Natural killer cell treated with Interleukin-12 subunit alpha and Interleukin-12 subunit beta and Interleukin-15 and Interleukin-18, amount 100 ng/mL, for 72 hours (primary cell): ENCODE data around the gene APOL2. TPM values are rescaled to one million over a fixed set of nuclear protein-coding genes. Genes with fewer than 3 reads are reported as not detected.
"Not testable (repeated sequence)": the region's sequence is repeated elsewhere in the genome, so short reads cannot be mapped to it uniquely, and the experiment has no call there.

ENCODE experiments used
- ATAC-seq, 2 donors: fragments of 150-1000 bp; cut with Tn5 transposase in 1 of 2; sonication (Bioruptor Pico), chemical (Tn5 transposase) in 1 of 2; 2 replicates each; pipeline ENCODE4 v1.10.0; 2021
- DNase-seq: peaks from one replicate; pipeline ENCODE4 v3.0.0; 2022; ENCODE audit warnings: low spot score
- H3K27ac Mint-ChIP-seq, 2 donors: 1 replicate in 1 of 2; 2 replicates in 1 of 2; pipeline ENCODE4 v1.8.0; 2022; ENCODE audit warnings: mixed read lengths in 2 of 2, mild to moderate bottlenecking in 1 of 2, moderate library complexity in 1 of 2
- H3K27me3 Mint-ChIP-seq, 2 donors: 1 replicate in 1 of 2; 2 replicates in 1 of 2; pipeline ENCODE4 v1.8.0; 2022; ENCODE audit warnings: mixed read lengths in 2 of 2
- H3K36me3 Mint-ChIP-seq: one replicate; pipeline ENCODE4 v1.8.0; 2022; ENCODE audit warnings: mixed read lengths
- H3K4me1 Mint-ChIP-seq, 2 donors: 1 replicate in 1 of 2; 2 replicates in 1 of 2; pipeline ENCODE4 v1.8.0; 2022; ENCODE audit warnings: low read depth in 2 of 2, mixed read lengths in 2 of 2, mild to moderate bottlenecking in 1 of 2
- H3K4me3 Mint-ChIP-seq: one replicate; pipeline ENCODE4 v1.8.0; 2022; ENCODE audit warnings: mixed read lengths
- H3K9me3 Mint-ChIP-seq: 2 replicates; pipeline ENCODE4 v1.8.0; 2022; ENCODE audit warnings: mixed read lengths
- total RNA-seq, 2 donors: library from RNA; stranded (reverse); gene quantifications; one replicate each; pipeline ENCODE4 v1.2.3, GENCODE V29; 2022

APOL2 gene
- total RNA-seq, 2 donors from 2014 or later, result 92.1 to 231 TPM

DNA sequence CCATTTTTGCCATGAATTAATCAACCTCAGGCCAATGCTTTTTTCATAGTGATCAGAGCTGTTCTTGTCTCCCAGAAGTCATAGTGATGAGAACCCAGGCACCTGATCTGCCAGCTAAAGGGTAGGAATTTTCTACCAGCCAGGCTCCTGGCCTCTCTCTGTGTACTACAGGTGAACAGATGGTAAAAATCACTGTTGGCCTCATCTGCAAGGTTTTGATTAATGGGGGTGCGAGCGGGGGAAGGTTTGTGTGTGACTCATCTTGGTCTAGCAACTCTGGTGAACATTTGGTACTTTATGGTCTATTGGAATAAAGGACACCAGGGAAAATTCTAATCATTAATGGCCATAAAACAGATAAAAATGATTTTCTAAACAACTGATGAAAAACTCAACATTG, 23.3 kb downstream of the APOL2 start:
- DNase-seq (no peak), ATAC-seq (no peak)
- no peak overlapping the region for H3K27ac Mint-ChIP-seq
- H3K36me3 Mint-ChIP-seq, result no peaks in the 10 kb centered on the region
- H3K4me3 Mint-ChIP-seq, result no peak overlapping the region
- peaks cover 5 to 17% of the 10 kb centered on the region in 2 donors for H3K4me1 Mint-ChIP-seq
- H3K27me3 Mint-ChIP-seq, result peaks cover 28 to 33% of the 10 kb centered on the region in 2 donors
- H3K9me3 Mint-ChIP-seq, result no peaks in the 10 kb centered on the region

DNA sequence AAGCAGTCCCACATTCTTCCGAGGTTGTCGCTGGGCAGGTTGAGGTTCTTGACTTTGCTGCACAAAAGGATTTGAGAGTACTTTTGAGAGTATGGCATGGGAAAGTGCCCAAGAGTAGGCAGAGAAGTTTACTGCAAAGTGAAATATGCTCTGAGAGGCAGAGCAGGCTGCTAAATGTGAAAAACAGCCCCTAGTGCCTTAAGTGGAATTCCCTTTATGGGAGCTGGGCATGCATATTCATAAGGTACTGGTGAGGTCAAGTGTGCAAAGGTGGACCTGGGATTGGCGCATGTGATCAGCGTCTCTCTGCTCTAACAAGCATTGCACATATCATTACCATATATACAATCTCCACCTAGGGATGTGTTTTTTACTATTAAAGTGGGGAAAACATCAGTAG, 25.7 kb downstream of the APOL2 start:
- H3K4me3 Mint-ChIP-seq, result no peak overlapping the region
- H3K27ac Mint-ChIP-seq, result no peak overlapping the region
- H3K9me3 Mint-ChIP-seq, result peaks cover 4% of the 10 kb centered on the region
- DNase-seq (no peak), ATAC-seq (no peak)
- peaks cover 9% of the 10 kb centered on the region for H3K36me3 Mint-ChIP-seq
- peaks cover 14 to 19% of the 10 kb centered on the region in 2 donors for H3K4me1 Mint-ChIP-seq
- peaks cover 33 to 40% of the 10 kb centered on the region in 2 donors for H3K27me3 Mint-ChIP-seq

DNA sequence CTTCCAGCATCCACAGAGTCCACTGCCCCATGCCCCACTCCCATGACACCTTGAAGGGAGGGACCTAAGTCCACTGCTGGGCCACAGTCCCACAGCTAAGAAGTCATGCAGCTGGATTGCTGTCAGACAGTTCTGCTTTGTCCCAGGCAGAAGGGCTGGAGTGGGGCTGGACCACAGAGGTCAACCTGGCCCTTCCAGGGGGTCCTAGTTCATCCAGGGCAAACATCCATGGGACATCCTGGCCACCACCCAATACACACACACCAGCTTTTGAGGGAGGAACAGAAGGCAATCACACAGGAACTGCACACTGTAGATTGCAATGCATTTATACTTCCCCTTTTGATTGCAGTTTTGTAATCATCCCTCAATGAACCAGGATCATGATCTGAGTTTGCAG, 26.4 kb downstream of the APOL2 start:
- H3K4me3 Mint-ChIP-seq, result no peak overlapping the region
- H3K4me1 Mint-ChIP-seq, result peaks cover 14 to 22% of the 10 kb centered on the region in 2 donors
- peaks cover 4% of the 10 kb centered on the region for H3K9me3 Mint-ChIP-seq
- ATAC-seq (no peak), DNase-seq (no peak)
- H3K27me3 Mint-ChIP-seq, result peaks cover 29 to 37% of the 10 kb centered on the region in 2 donors
- H3K36me3 Mint-ChIP-seq, result peaks cover 13% of the 10 kb centered on the region
- H3K27ac Mint-ChIP-seq, result no peak overlapping the region

DNA sequence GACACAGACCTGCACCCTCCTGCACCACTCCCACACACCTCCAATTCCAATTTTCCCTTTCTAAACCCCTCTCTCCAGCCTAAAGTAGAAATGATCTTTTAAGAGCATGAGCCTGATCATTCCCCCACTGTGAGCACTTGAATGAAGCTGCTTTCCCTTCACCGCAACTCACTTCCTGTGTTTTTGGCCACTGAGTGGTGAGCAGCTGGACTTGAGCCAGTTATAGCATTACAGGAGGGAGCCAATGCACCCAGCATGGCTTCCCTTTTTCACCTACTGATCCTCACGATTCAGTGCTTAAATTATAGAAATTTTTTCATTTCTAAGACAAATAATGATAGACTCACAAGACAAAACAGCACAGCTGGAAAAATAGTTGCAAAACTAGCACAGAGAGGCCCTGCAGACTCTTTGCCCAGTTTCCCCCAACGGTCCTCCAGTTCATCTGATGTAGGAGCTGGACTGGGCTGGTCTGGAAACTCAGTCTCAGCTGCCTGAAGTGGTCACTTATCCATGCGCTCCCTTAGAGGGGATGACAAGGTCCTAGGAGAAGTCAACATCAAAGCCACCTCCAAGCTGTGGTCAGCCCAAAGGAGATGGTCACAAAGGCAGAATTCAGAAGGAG, 28.0 kb downstream of the APOL2 start:
- peaks cover 4% of the 10 kb centered on the region for H3K9me3 Mint-ChIP-seq
- H3K27me3 Mint-ChIP-seq, result peaks cover 29 to 31% of the 10 kb centered on the region in 2 donors
- peak overlapping the region; percentile 51 for H3K4me3 Mint-ChIP-seq
- peak overlapping the region in 1 of 2 donors; percentile 3 for H3K27ac Mint-ChIP-seq
- H3K36me3 Mint-ChIP-seq, result peaks cover 13% of the 10 kb centered on the region
- DNase-seq (no peak), ATAC-seq (peak in 1 of 2 donors; percentile 44)
- peaks cover 14 to 22% of the 10 kb centered on the region in 2 donors for H3K4me1 Mint-ChIP-seq

DNA sequence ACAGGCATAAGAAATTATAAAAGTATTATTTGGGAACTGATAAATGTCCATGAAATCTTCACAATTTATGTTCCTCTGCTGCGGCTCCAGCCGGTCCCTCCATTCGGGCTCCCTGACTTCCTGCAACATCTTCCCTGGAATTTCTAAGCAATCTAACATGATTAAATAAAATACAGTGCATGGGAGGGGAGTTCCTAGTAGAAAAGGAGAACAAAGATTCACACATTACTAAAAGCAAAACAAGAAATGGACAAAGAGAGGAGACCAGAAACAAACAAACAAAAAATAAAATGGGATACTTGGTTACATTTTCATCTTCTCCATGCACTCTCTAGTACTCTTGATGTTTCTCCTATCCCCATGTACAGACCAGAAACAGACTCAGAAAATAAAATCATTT, 29.1 kb downstream of the APOL2 start:
- peaks cover 13% of the 10 kb centered on the region for H3K36me3 Mint-ChIP-seq
- ATAC-seq (no peak), DNase-seq (no peak)
- no peak overlapping the region for H3K4me3 Mint-ChIP-seq
- no peak overlapping the region for H3K27ac Mint-ChIP-seq
- peaks cover 24 to 26% of the 10 kb centered on the region in 2 donors for H3K27me3 Mint-ChIP-seq
- peaks cover 14 to 22% of the 10 kb centered on the region in 2 donors for H3K4me1 Mint-ChIP-seq
- H3K9me3 Mint-ChIP-seq, result peaks cover 4% of the 10 kb centered on the region

DNA sequence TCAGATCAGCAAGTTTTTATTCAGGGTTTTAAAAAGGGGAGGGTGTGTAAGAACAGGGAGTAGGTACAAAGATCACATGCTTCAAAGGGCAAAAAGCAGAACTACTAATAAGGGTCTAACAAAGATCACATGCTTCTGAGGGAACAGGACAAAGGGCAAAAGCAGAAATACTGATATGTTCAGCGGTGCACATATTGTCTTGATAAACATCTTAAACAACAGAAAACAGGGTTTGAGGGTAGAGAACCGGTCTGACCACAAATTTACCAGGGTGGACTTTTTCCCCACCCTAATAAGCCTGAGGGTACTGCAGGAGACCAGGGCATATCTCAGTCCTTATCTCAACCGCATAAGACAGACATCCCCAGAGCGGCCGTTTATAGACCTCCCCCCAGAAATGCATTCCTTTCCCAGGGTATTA, 29.8 kb downstream of the APOL2 start:
- peaks cover 23 to 25% of the 10 kb centered on the region in 2 donors for H3K27me3 Mint-ChIP-seq
- peaks cover 15 to 22% of the 10 kb centered on the region in 2 donors for H3K4me1 Mint-ChIP-seq
- H3K27ac Mint-ChIP-seq, H3K9me3 Mint-ChIP-seq, DNase-seq, ATAC-seq, H3K4me3 Mint-ChIP-seq: not testable (repeated sequence)
- H3K36me3 Mint-ChIP-seq, result peaks cover 13% of the 10 kb centered on the region

DNA sequence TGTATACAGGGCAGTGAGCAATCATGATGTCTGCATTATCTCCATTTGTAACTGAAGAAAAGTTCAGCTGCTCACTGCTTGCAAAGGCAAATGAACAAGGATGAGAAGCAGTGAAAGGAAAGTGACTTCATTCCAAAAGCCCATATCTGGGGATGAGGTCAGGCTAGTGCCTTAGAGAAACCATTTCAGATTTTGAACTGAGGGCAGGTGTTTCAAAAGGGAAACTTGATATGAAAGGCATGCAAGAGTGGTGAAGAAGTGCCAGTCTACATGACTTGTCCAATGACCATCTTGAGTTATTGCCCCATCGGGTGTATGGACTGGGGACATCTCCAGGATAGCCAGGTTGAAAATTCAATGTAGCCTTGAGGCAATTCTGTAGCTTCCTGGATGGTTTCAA, 30.4 kb downstream of the APOL2 start:
- DNase-seq (no peak), ATAC-seq (no peak)
- Mint-ChIP-seq H3K4me3 (no peak overlapping the region), H3K9me3 (peaks cover 4% of the 10 kb centered on the region), H3K27me3 (peaks cover 22 to 23% of the 10 kb centered on the region in 2 donors), H3K27ac (no peak overlapping the region), H3K4me1 (peaks cover 18 to 22% of the 10 kb centered on the region in 2 donors), H3K36me3 (peaks cover 13% of the 10 kb centered on the region)

DNA sequence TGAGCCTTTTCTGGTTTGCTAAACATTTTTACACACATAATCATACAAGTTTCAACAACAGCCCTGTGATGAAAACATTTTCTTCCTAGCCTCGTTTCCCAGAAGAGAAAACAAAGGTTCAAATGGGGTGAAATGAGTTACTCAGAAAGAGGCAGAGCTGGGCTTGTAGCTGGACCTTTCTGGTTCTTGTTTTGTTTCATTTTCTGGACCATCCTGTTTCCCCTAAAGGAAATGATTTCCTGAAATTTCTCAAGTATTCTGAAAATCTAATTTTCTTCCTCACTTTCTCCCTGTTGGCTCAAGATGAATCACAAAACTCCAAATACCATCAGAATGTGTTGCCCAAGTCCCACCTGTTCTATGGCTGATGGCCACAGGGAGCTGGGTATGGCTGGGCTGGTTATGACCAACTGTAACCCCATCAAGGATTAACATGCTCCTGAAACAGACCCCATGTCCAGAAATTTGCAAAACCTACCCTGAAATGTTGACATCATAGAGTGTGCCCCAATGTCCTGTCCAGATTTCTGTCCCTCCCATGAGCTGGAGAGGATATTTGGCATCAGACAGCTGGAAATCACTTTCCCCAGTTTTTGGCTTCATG, 31.1 kb downstream of the APOL2 start:
- ATAC-seq (no peak), DNase-seq (no peak)
- H3K27ac Mint-ChIP-seq, result no peak overlapping the region
- no peak overlapping the region for H3K4me3 Mint-ChIP-seq
- H3K36me3 Mint-ChIP-seq, result peaks cover 13% of the 10 kb centered on the region
- peaks cover 18 to 19% of the 10 kb centered on the region in 2 donors for H3K27me3 Mint-ChIP-seq
- H3K9me3 Mint-ChIP-seq, result peaks cover 4% of the 10 kb centered on the region
- peaks cover 18 to 22% of the 10 kb centered on the region in 2 donors for H3K4me1 Mint-ChIP-seq

DNA sequence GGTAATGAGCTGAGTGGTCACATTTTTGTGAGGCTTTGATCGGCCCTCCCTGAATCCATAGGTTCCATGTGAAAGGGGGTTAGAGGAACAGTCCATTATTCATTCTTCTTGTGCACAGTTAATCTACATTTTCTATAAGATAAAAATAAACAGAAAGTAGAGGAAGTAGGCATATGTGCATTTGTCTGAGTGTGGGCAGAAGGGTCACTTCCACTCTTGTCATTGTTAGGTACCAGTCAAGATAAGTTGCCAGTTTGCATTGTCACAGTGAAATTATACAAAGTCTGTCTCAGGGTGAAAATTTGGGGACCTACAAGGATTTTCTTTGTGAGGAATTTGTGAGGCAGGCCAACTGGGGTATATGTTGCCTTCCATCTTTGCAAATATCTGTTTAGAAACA, 33.1 kb downstream of the APOL2 start:
- no peak for DNase-seq
- Mint-ChIP-seq H3K36me3 (peaks cover 13% of the 10 kb centered on the region), H3K4me3 (no peak overlapping the region), H3K27ac (no peak overlapping the region), H3K27me3 (peaks cover 10% of the 10 kb centered on the region in 2 donors), H3K4me1 (peaks cover 8 to 15% of the 10 kb centered on the region in 2 donors), H3K9me3 (peaks cover 4% of the 10 kb centered on the region)
- no peak for ATAC-seq

DNA sequence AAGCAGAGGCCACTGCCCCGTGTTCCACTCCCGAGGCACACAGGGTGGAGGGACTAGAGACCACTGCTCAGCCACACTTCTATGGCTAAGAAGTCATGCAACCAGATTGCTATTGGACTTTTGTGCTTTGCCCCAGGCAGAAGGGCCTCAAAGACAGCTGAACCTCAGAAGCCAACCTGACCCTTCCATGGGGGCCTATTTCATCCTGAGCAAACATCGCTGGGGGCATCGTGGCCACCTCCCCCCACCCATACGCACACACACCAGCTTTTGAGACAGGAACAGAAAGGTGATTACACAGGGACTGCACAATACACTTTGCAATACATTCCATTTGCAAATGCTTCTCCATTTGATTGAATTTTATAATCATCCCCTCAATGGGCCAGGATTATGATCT, 33.8 kb downstream of the APOL2 start:
- Mint-ChIP-seq H3K36me3 (peaks cover 13% of the 10 kb centered on the region), H3K4me1 (peaks cover 3 to 10% of the 10 kb centered on the region in 2 donors)
- not testable (repeated sequence) for H3K27ac Mint-ChIP-seq, ATAC-seq, DNase-seq, H3K9me3 Mint-ChIP-seq, H3K4me3 Mint-ChIP-seq, H3K27me3 Mint-ChIP-seq

DNA sequence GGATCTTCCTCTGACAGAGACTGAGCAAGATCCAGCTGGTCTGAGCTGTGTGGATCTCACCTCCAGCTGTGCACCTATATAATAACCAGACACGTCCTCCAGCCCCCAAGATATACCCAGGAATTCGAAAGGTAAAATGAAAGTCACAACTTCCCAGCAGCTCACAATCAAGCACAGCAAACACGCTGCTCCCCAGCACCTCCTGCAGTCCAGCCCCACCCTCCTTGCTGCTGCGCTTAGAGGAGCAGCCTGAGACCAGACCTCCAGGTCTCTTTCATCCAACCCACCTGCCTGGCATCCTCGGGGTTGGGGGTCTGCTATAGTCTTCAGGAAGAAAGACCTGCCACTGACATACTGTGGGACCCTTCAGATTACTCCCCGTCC, 34.7 kb downstream of the APOL2 start:
- Mint-ChIP-seq H3K27ac (no peak overlapping the region), H3K4me3 (no peak overlapping the region), H3K4me1 (peaks cover 3 to 7% of the 10 kb centered on the region in 2 donors), H3K36me3 (peaks cover 13% of the 10 kb centered on the region), H3K27me3 (peaks cover 7 to 10% of the 10 kb centered on the region in 2 donors), H3K9me3 (peaks cover 4% of the 10 kb centered on the region)
- DNase-seq (no peak), ATAC-seq (peak; percentile 6 to 43)

DNA sequence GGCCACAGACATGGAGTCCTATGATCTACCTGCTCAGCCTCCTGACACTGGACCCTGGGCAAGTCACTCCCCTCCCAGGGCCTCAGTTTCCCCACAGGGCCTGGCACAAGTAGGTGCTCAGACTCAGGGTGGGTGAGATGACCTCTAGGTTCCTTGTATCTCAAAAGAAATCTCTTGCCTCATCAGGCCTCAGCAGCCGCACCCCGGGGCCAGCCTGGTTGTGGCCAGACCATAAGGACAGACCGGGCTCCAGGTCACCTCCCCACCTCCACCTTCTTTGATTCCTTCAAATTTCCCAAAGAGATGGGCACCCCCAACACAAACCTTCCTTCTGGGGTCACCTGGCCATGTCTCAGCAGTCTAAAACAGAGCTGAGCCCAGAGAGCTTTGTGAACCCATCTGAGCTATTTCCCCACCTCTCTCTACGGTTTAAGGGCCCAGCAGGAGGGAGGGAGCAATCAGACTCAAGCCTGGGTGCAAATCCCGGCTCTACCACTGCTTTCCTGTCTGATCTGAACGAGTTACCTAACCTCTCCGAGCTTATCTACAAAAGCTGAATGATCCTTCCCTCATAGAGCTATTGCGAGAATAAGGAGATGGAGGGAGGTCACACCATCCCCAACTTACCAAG, 35.2 kb downstream of the APOL2 start:
- ATAC-seq, result no peak
- Mint-ChIP-seq H3K27me3 (peaks cover 3 to 7% of the 10 kb centered on the region in 2 donors), H3K4me1 (peaks cover 3 to 4% of the 10 kb centered on the region in 2 donors), H3K4me3 (no peak overlapping the region), H3K9me3 (peaks cover 1% of the 10 kb centered on the region), H3K27ac (no peak overlapping the region), H3K36me3 (peaks cover 9% of the 10 kb centered on the region)
- DNase-seq, result no peak

DNA sequence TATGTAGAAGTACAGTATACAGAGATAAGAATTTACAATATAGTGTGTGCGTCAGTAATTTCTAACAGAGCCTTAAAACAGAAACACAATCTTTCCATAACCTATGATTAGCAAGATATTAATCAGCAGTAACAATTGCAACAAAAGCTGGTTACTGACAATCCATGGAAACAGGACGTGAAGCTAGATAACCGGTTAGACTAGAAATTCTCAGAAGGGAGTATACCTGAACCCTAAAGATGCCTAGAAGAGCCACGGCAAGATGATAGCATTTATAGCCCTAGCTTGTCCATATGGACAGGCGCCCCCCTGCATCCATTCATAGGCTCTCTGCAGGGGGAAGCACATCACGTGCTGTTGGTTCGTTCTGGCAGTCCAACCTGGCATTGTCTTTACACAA, 35.9 kb downstream of the APOL2 start:
- H3K36me3 Mint-ChIP-seq, ATAC-seq, H3K27me3 Mint-ChIP-seq, H3K4me3 Mint-ChIP-seq, H3K27ac Mint-ChIP-seq, H3K4me1 Mint-ChIP-seq, H3K9me3 Mint-ChIP-seq, DNase-seq: not testable (repeated sequence)

DNA sequence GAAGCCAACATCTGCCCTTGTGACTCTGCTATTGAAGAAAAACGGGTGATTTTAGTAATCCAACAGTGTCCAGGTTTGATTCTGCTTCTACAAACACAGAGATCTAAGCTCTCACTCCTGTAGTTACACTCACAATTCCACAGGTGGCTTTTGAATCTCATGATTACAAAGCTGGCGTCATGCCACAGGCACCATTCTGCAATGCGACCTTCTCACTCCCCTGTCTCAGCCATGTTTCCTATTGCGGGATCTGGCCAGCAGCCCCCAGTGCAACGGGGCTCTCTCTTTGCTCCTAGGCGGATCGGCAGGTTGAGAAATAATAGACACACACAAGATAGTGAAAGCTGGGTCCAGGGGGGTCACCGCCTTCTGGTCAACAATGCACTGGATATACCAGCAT, 36.4 kb downstream of the APOL2 start:
- ATAC-seq, H3K27ac Mint-ChIP-seq, H3K9me3 Mint-ChIP-seq, H3K27me3 Mint-ChIP-seq, H3K4me3 Mint-ChIP-seq, DNase-seq, H3K36me3 Mint-ChIP-seq: not testable (repeated sequence)
- peaks cover 7 to 10% of the 10 kb centered on the region in 2 donors for H3K4me1 Mint-ChIP-seq
